Erythroblast (primary cell): ENCODE measurements around the gene NUDT14.

Experiments used
- GATA1 ChIP-seq: IDR thresholded peaks from 2 replicates; pipeline ENCODE4 v1.6.1; 2011; ENCODE audit warnings: low read depth, mild to moderate bottlenecking, control low read depth, low read length, moderate library complexity
- POLR2A ChIP-seq: IDR thresholded peaks from 2 replicates; pipeline ENCODE4 v1.6.1; 2011; ENCODE audit warnings: mild to moderate bottlenecking, low read length

GRCh38 chr14:105195522-105196264 lies 14.6 kb upstream of the NUDT14 start:
- TF ChIP-seq POLR2A: no peak
- TF ChIP-seq GATA1: no peak
